Upper lobe of left lung (tissue), 6 donors: ENCODE data around the gene KRT35. TPM values are rescaled to one million over a fixed set of nuclear protein-coding genes. Genes with fewer than 3 reads are reported as not detected.

Experiments used
- ATAC-seq, 2 donors: fragments of 200-7000 bp; cut with Tn5 transposase; one replicate each; pipeline ENCODE4 v1.9.1; 2022; ENCODE audit warnings: mild to moderate bottlenecking in 2 of 2, moderate library complexity in 2 of 2; ENCODE audit not compliant: low FRiP score in 2 of 2
- DNase-seq, 2 donors: peaks; one replicate each; pipeline ENCODE4 v3.0.0-alpha.2; 2019 to 2020
- H3K27ac ChIP-seq, 4 donors: fragments of 200-600 bp; sonication (generic); one replicate each; pipeline ENCODE4 v1.5.1; 2016 to 2019
- H3K27me3 ChIP-seq, 4 donors: fragments of 200-600 bp; sonication (generic); one replicate each; pipeline ENCODE4 v1.5.1; 2017 to 2019
- H3K36me3 ChIP-seq, 4 donors: fragments of 200-600 bp; sonication (generic); one replicate each; pipeline ENCODE4 v1.5.1; 2016 to 2019
- H3K4me1 ChIP-seq, 4 donors: fragments of 200-600 bp; sonication (generic); one replicate each; pipeline ENCODE4 v1.5.1; 2018 to 2019
- H3K4me3 ChIP-seq, 4 donors: fragments of 200-600 bp; sonication (generic); one replicate each; pipeline ENCODE4 v1.5.1; 2017 to 2019; ENCODE audit warnings: mild to moderate bottlenecking in 2 of 4, moderate library complexity in 1 of 4
- H3K9me3 ChIP-seq, 4 donors: fragments of 200-600 bp; sonication (generic); one replicate each; pipeline ENCODE4 v1.5.1; 2018 to 2019
- EP300 ChIP-seq, 4 donors: sonication (generic); formaldehyde crosslinking; IDR thresholded peaks; one replicate each; pipeline ENCODE4 v1.5.1; 2017; ENCODE audit warnings: antibody characterized with exemption in 4 of 4, control low read depth in 2 of 4
- POLR2A ChIP-seq, 4 donors: fragments of 450-650 bp; IDR thresholded peaks; one replicate each; pipeline ENCODE4 v1.5.1; 2016 to 2017; ENCODE audit warnings: antibody characterized with exemption in 4 of 4, mild to moderate bottlenecking in 2 of 4
- POLR2AphosphoS5 ChIP-seq, 2 donors: sonication (generic); formaldehyde crosslinking; IDR thresholded peaks; one replicate each; pipeline ENCODE4 v1.5.1; 2017; ENCODE audit warnings: antibody characterized with exemption in 2 of 2
- WGBS, 2 donors: methylation state at CpG; one replicate each; pipeline ENCODE4 v1.1.5; 2017 to 2018; 5-methylcytosine and 5-hydroxymethylcytosine counted together
- total RNA-seq, 6 donors: library from RNA; depleted of rRNA in 4 of 6; stranded (reverse); fragments of >200 nt in 4 of 6; gene quantifications; one replicate each; pipeline versions ENCODE4 v1.1.0 to v1.2.1, GENCODE V29; 2016 to 2021
- TF ChIP-seq, protein P1 (sequence below), 6 experiments: fragments of 450-650 bp in 4 of 6; fragments of 200-600 bp in 2 of 6; sonication (generic) in 2 of 6; IDR thresholded peaks; one replicate each; pipeline ENCODE4 v1.5.1; 2016 to 2019; ENCODE audit warnings: antibody characterized with exemption in 6 of 6
- donor health status: DM: no; HTN: no; CAD: no; lungs with moderate emphysema.
- donor health status: DM: no; HTN: yes; CAD: no; lungs with severe emphysema.

Gene KRT35
- total RNA-seq, 6 donors from 2014 or later, result not detected

- Histone ChIP-seq H3K27ac (no peak overlapping the region), H3K9me3 (no peaks in the 10 kb centered on the region), H3K27me3 (no peaks in the 10 kb centered on the region), H3K4me1 (peaks cover 0 to 13% (median 5%) of the 10 kb centered on the region in 4 donors), H3K36me3 (no peaks in the 10 kb centered on the region), H3K4me3 (no peak overlapping the region)
- TF ChIP-seq POLR2A (IDR thresholded peaks at IDR 0.05) (no peak), EP300 (IDR thresholded peaks at IDR 0.05) (peak in 1 of 4 donors; percentile 50)
- peak; percentile 75 to 81 for ATAC-seq
- DNase-seq, result peak in 1 of 2 donors; percentile 89
- 35 to 45% methylated on average over 6 of the region's 6 CpGs for WGBS, 2 donors
These were observed 16.3 kb downstream of the KRT35 start for GRCh38 chr17:41464682-41465081.

- Histone ChIP-seq H3K27me3 (no peaks in the 10 kb centered on the region), H3K4me3 (no peak overlapping the region), H3K4me1 (peaks cover 0 to 13% (median 5%) of the 10 kb centered on the region in 4 donors), H3K36me3 (no peaks in the 10 kb centered on the region), H3K27ac (no peak overlapping the region), H3K9me3 (no peaks in the 10 kb centered on the region)
- no peak for ATAC-seq
- no peak for TF ChIP-seq POLR2AphosphoS5 (IDR thresholded peaks at IDR 0.05)
- no peak for TF ChIP-seq EP300 (IDR thresholded peaks at IDR 0.05)
- no peak for TF ChIP-seq POLR2A (IDR thresholded peaks at IDR 0.05)
- TF ChIP-seq, protein P1, sequence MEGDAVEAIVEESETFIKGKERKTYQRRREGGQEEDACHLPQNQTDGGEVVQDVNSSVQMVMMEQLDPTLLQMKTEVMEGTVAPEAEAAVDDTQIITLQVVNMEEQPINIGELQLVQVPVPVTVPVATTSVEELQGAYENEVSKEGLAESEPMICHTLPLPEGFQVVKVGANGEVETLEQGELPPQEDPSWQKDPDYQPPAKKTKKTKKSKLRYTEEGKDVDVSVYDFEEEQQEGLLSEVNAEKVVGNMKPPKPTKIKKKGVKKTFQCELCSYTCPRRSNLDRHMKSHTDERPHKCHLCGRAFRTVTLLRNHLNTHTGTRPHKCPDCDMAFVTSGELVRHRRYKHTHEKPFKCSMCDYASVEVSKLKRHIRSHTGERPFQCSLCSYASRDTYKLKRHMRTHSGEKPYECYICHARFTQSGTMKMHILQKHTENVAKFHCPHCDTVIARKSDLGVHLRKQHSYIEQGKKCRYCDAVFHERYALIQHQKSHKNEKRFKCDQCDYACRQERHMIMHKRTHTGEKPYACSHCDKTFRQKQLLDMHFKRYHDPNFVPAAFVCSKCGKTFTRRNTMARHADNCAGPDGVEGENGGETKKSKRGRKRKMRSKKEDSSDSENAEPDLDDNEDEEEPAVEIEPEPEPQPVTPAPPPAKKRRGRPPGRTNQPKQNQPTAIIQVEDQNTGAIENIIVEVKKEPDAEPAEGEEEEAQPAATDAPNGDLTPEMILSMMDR (IDR thresholded peaks at IDR 0.05), result no peak
- WGBS, 2 donors, result 88 to 92% methylated on average over 10 to 11 of the region's 11 CpGs
- no peak for DNase-seq
These were observed 16.8 kb downstream of the KRT35 start for GRCh38 chr17:41464173-41464572.

DNA sequence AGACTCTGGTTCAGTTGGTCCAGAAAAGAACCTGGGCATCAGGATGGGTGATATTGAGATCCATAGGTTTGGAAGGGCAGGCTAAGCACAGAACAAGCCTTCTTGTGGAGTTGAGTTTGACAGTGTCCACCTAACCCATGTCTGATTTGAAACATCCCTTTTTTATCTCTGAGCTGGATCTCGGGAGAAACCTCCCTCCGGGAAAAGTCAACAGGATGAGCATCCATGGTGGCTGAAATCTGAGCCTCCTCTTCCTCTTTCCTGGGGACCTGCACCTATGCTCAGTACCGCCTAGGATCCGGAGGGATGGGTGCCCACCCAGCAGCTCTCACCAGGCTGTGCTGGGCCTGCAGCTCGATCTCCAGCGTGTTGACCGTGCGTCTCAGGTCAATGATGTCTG is 17.2 kb downstream of the KRT35 start:
- no peaks in the 10 kb centered on the region for H3K9me3 ChIP-seq
- no peak for ATAC-seq
- H3K27me3 ChIP-seq, result no peaks in the 10 kb centered on the region
- H3K4me1 ChIP-seq, result peaks cover 0 to 13% (median 5%) of the 10 kb centered on the region in 4 donors
- no peak overlapping the region for H3K4me3 ChIP-seq
- no peak for DNase-seq
- no peak overlapping the region for H3K27ac ChIP-seq
- no peak for TF ChIP-seq POLR2A (IDR thresholded peaks at IDR 0.05)
- TF ChIP-seq, protein P1 (IDR thresholded peaks at IDR 0.05), result no peak
- no peak for TF ChIP-seq EP300 (IDR thresholded peaks at IDR 0.05)
- TF ChIP-seq POLR2AphosphoS5 (IDR thresholded peaks at IDR 0.05), result no peak
- 87 to 95% methylated on average over 3 to 8 of the region's 8 CpGs for WGBS, 2 donors
- no peaks in the 10 kb centered on the region for H3K36me3 ChIP-seq

- TF ChIP-seq, protein P1 (IDR thresholded peaks at IDR 0.05), result no peak
- TF ChIP-seq POLR2A (IDR thresholded peaks at IDR 0.05) (no peak), EP300 (IDR thresholded peaks at IDR 0.05) (no peak), POLR2AphosphoS5 (IDR thresholded peaks at IDR 0.05) (no peak)
- WGBS, 2 donors, result 77 to 80% methylated on average over 15 of the region's 15 CpGs
- DNase-seq, result peak in 1 of 2 donors; percentile 54
- no peak overlapping the region for H3K27ac ChIP-seq
- ATAC-seq, result no peak
- no peaks in the 10 kb centered on the region for H3K27me3 ChIP-seq
- no peaks in the 10 kb centered on the region for H3K9me3 ChIP-seq
- no peak overlapping the region for H3K4me3 ChIP-seq
- H3K4me1 ChIP-seq, result peaks cover 0 to 13% (median 5%) of the 10 kb centered on the region in 4 donors
- no peaks in the 10 kb centered on the region for H3K36me3 ChIP-seq
These were observed 18.2 kb downstream of the KRT35 start for GRCh38 chr17:41462705-41463104.

GRCh38 chr17:41457676-41458075 is 23.3 kb downstream of the KRT35 start:
- TF ChIP-seq, protein P1 (IDR thresholded peaks at IDR 0.05), result no peak
- no peak for TF ChIP-seq POLR2A (IDR thresholded peaks at IDR 0.05)
- TF ChIP-seq EP300 (IDR thresholded peaks at IDR 0.05), result no peak
- no peak for TF ChIP-seq POLR2AphosphoS5 (IDR thresholded peaks at IDR 0.05)
- Histone ChIP-seq H3K4me1 (no peaks in the 10 kb centered on the region), H3K4me3 (no peak overlapping the region), H3K27me3 (no peaks in the 10 kb centered on the region), H3K36me3 (no peaks in the 10 kb centered on the region), H3K27ac (no peak overlapping the region), H3K9me3 (no peaks in the 10 kb centered on the region)
- DNase-seq (no peak), ATAC-seq (no peak)
- 86 to 87% methylated on average over 4 of the region's 4 CpGs for WGBS, 2 donors
